H7 (cell line): Measurements from ENCODE around the gene MAP1A. TPM values are rescaled to one million over a fixed set of nuclear protein-coding genes. Genes with fewer than 3 reads are reported as not detected.

Source experiments
- DNase-seq: peaks from one replicate; pipeline ENCODE4 v3.0.0; 2012
- H3K27me3 ChIP-seq: 2 replicates; pipeline ENCODE4 v1.6.0; 2011; ENCODE audit warnings: mild to moderate bottlenecking, low read length; ENCODE audit not compliant: control insufficient read depth, insufficient read depth
- H3K36me3 ChIP-seq: replicated peaks from 2 replicates; pipeline ENCODE4 v1.5.1; 2011; ENCODE audit warnings: low read length; ENCODE audit not compliant: control insufficient read depth, insufficient read depth
- H3K4me3 ChIP-seq: 2 replicates; pipeline ENCODE4 v1.5.1; 2011; ENCODE audit warnings: low read depth, mild to moderate bottlenecking, control low read depth, low read length, moderate library complexity; ENCODE audit not compliant: insufficient read depth
- total RNA-seq: library from RNA; depleted of rRNA; stranded (reverse); fragments of >200 nt; shearing (Covaris generic); gene quantifications from 2 replicates; pipeline ENCODE4 v1.2.3, GENCODE V29; 2014; rRNA removed

MAP1A gene
- 0.67 and 1.8 TPM in 2 replicates for total RNA-seq

- Histone ChIP-seq H3K27me3 (peaks cover 34% of the 10 kb centered on the region), H3K36me3 (no peaks in the 10 kb centered on the region), H3K4me3 (peak within 1 kb of the TSS; percentile 51)
- DNase-seq = peak; percentile 87
These were observed at the start of gene MAP1A for GRCh38 chr15:43517354-43518196. Gene MAP1A (plus strand): TSS chr15:43517608. CDS start chr15:43521474, 3,866 bp downstream.

- Histone ChIP-seq H3K27me3 (no peaks in the 10 kb centered on the region), H3K36me3 (peaks cover 19% of the 10 kb centered on the region), H3K4me3 (no peak overlapping the region)
- no peak for DNase-seq
These were observed 47.5 kb upstream of the MAP1A start for GRCh38 chr15:43469867-43470266.

GRCh38 chr15:43471975-43472374 is 45.4 kb upstream of the MAP1A start:
- H3K36me3 ChIP-seq = peaks cover 21% of the 10 kb centered on the region
- no peaks in the 10 kb centered on the region for H3K27me3 ChIP-seq
- DNase-seq = no peak
- no peak overlapping the region for H3K4me3 ChIP-seq

- Histone ChIP-seq H3K36me3 (peaks cover 19% of the 10 kb centered on the region), H3K27me3 (no peaks in the 10 kb centered on the region), H3K4me3 (no peak overlapping the region)
- DNase-seq = no peak
These were observed 43.5 kb upstream of the MAP1A start for GRCh38 chr15:43473885-43474284.

- Histone ChIP-seq H3K36me3 (peaks cover 8% of the 10 kb centered on the region), H3K4me3 (no peak overlapping the region), H3K27me3 (no peaks in the 10 kb centered on the region)
- DNase-seq = no peak
These were observed 33.9 kb upstream of the MAP1A start for GRCh38 chr15:43483297-43484128.

GRCh38 chr15:43484455-43484854 is 33.0 kb upstream of the MAP1A start:
- H3K36me3 ChIP-seq = peaks cover 8% of the 10 kb centered on the region
- no peak for DNase-seq
- H3K4me3 ChIP-seq = no peak overlapping the region
- no peaks in the 10 kb centered on the region for H3K27me3 ChIP-seq

GRCh38 chr15:43487271-43487895 is 30.0 kb upstream of the MAP1A start:
- Histone ChIP-seq H3K4me3 (no peak overlapping the region), H3K36me3 (peaks cover 10% of the 10 kb centered on the region), H3K27me3 (no peaks in the 10 kb centered on the region)
- DNase-seq = no peak

- H3K4me3 ChIP-seq = no peak overlapping the region
- no peak for DNase-seq
- H3K27me3 ChIP-seq = no peaks in the 10 kb centered on the region; the same call in 1 of the 2 replicates
- H3K36me3 ChIP-seq = peaks cover 10% of the 10 kb centered on the region
These were observed 28.6 kb upstream of the MAP1A start for GRCh38 chr15:43488790-43489189.

- Histone ChIP-seq H3K27me3 (no peaks in the 10 kb centered on the region; the same call in 1 of the 2 replicates), H3K4me3 (no peak overlapping the region), H3K36me3 (peaks cover 10% of the 10 kb centered on the region)
- DNase-seq = no peak
These were observed 28.2 kb upstream of the MAP1A start for GRCh38 chr15:43489191-43489590.

- H3K36me3 ChIP-seq = peaks cover 10% of the 10 kb centered on the region
- no peaks in the 10 kb centered on the region; the same call in 1 of the 2 replicates for H3K27me3 ChIP-seq
- DNase-seq = peak; percentile 61
- H3K4me3 ChIP-seq = peak overlapping the region; percentile 78
These were observed 25.1 kb upstream of the MAP1A start for GRCh38 chr15:43492266-43492665.

- peak; percentile 93 for DNase-seq
- Histone ChIP-seq H3K27me3 (no peaks in the 10 kb centered on the region; the same call in 1 of the 2 replicates), H3K36me3 (peaks cover 8% of the 10 kb centered on the region), H3K4me3 (peak within 1 kb of the TSS; percentile 78)
These were observed 24.5 kb upstream of the MAP1A start, which contains the start of gene TP53BP1 for GRCh38 chr15:43492673-43493601. Gene TP53BP1 (minus strand): TSS chr15:43493156. CDS start chr15:43493043, 113 bp downstream.

- no peaks in the 10 kb centered on the region; the same call in 1 of the 2 replicates for H3K27me3 ChIP-seq
- DNase-seq = no peak
- H3K36me3 ChIP-seq = peaks cover 5% of the 10 kb centered on the region
- H3K4me3 ChIP-seq = no peak overlapping the region; the same call in 1 of the 2 replicates
These were observed 23.5 kb upstream of the MAP1A start for GRCh38 chr15:43493703-43494472.

GRCh38 chr15:43498990-43499389 is 18.4 kb upstream of the MAP1A start:
- Histone ChIP-seq H3K27me3 (no peaks in the 10 kb centered on the region), H3K4me3 (no peak overlapping the region), H3K36me3 (no peaks in the 10 kb centered on the region)
- DNase-seq = peak; percentile 2
